ENCODE measurements around the gene ABCB1. TPM values are rescaled to one million over a fixed set of nuclear protein-coding genes. Genes with fewer than 3 reads are reported as not detected.
"Not testable (repeated sequence)": the region's sequence is repeated elsewhere in the genome, so short reads cannot be mapped to it uniquely, and the experiment has no call there.

The ABCB1 gene
- total RNA-seq, 1 donor from 2014 or later, result 3.0 TPM

DNA sequence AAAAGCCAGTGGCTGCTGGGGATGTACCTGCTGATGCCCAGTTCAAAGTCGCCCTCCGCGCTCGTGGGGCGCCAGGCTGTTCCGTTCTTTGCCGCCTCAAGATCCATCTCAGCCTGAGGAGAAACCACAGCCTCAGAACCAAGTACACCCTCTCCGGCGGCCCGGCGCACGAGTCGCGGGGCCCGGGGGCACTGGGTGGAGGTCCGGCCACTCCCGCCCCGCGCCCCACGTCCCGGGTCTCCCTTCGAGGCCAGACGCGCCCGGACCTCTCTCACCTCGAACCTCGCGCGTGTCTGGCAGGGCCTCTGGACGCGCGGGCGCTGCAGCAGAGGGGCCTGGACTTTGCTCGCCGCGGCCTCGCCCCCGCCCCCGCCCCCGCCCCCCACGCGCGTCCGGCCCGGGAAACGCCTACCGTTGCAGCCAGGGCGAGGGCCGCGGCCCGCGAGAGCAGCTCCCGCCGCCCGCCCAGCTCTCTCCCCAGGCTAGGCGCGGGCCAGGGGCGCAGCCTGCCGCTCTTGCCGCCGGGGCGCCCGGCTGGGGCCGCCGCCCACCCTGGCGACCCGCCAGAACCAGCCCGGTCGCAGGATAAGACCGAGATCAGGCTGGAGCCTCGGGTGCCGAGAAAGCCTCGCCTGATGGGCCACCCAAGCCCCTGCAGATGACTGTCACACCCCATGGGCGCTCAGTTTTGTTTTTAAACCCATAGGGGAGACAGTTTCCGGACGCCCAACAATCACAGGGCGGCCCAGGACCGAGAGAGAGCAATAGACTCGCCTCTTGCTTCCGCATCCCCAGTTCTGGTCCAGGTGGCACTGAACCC is 125.1 kb downstream of the ABCB1 start, which contains the start of gene ABCB4:
ABCB4 (minus strand) TSS at position 322 of the 820 bp plus-strand sequence; CDS start at position 107, 215 bp downstream.
- H3K4me3 ChIP-seq (ENCODE audit: low read depth, low read length), result peak within 1 kb of the TSS; percentile 55
- H3K27me3 ChIP-seq (ENCODE audit: control insufficient read depth, insufficient read depth, low read length), result no peaks in the 10 kb centered on the region
- no peak for DNase-seq (ENCODE audit: low read depth)
- TF ChIP-seq CTCF (IDR thresholded peaks at IDR 0.05; ENCODE audit: insufficient read depth, low read length, poor library complexity, severe bottlenecking), result no peak
- H3K36me3 ChIP-seq (ENCODE audit: control insufficient read depth, insufficient read depth, low read length), result no peaks in the 10 kb centered on the region

GRCh38 chr7:87474533-87475358 is 125.9 kb downstream of the ABCB1 start:
- H3K27me3 ChIP-seq (ENCODE audit: control insufficient read depth, insufficient read depth, low read length), result no peaks in the 10 kb centered on the region
- TF ChIP-seq CTCF (IDR thresholded peaks at IDR 0.05; ENCODE audit: insufficient read depth, low read length, poor library complexity, severe bottlenecking), result no peak
- peak overlapping the region; percentile 55 for H3K4me3 ChIP-seq (ENCODE audit: low read depth, low read length)
- no peaks in the 10 kb centered on the region for H3K36me3 ChIP-seq (ENCODE audit: control insufficient read depth, insufficient read depth, low read length)
- peak; percentile 67 for DNase-seq (ENCODE audit: low read depth)

GRCh38 chr7:87473986-87474385 is 126.7 kb downstream of the ABCB1 start:
- TF ChIP-seq CTCF (IDR thresholded peaks at IDR 0.05; ENCODE audit: insufficient read depth, low read length, poor library complexity, severe bottlenecking), result no peak
- Histone ChIP-seq H3K36me3 (ENCODE audit: control insufficient read depth, insufficient read depth, low read length) (no peaks in the 10 kb centered on the region), H3K27me3 (ENCODE audit: control insufficient read depth, insufficient read depth, low read length) (no peaks in the 10 kb centered on the region), H3K4me3 (ENCODE audit: low read depth, low read length) (no peak overlapping the region)
- DNase-seq (ENCODE audit: low read depth), result no peak

DNA sequence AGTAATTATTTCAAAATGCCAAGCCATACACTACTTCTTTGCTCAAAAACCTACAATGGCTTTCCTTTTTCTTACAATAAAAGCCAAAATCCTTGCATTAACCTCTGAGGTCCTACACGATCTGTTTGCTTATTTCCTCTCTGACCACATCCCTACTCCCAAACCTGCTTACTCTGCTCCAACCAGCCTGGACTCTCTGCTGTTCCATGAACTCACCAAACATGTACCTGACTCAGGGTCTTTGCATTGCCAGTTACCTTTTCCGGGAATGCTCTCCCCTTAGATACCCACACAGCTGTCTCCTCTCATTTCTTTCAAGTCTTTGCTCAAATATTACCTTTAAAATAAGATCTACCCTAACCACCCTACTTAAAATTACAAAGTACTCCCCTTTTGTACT is 127.5 kb downstream of the ABCB1 start:
- no peak for DNase-seq (ENCODE audit: low read depth)
- TF ChIP-seq CTCF (IDR thresholded peaks at IDR 0.05; ENCODE audit: insufficient read depth, low read length, poor library complexity, severe bottlenecking), result no peak
- no peaks in the 10 kb centered on the region for H3K36me3 ChIP-seq (ENCODE audit: control insufficient read depth, insufficient read depth, low read length)
- H3K27me3 ChIP-seq (ENCODE audit: control insufficient read depth, insufficient read depth, low read length), result no peaks in the 10 kb centered on the region
- H3K4me3 ChIP-seq (ENCODE audit: low read depth, low read length), result no peak overlapping the region

- TF ChIP-seq CTCF (IDR thresholded peaks at IDR 0.05; ENCODE audit: insufficient read depth, low read length, poor library complexity, severe bottlenecking), result no peak
- no peaks in the 10 kb centered on the region for H3K36me3 ChIP-seq (ENCODE audit: control insufficient read depth, insufficient read depth, low read length)
- DNase-seq (ENCODE audit: low read depth), result no peak
- no peak overlapping the region for H3K4me3 ChIP-seq (ENCODE audit: low read depth, low read length)
- no peaks in the 10 kb centered on the region for H3K27me3 ChIP-seq (ENCODE audit: control insufficient read depth, insufficient read depth, low read length)
These were observed 129.2 kb downstream of the ABCB1 start for GRCh38 chr7:87471473-87471872.

GRCh38 chr7:87469204-87469603 is 131.5 kb downstream of the ABCB1 start:
- DNase-seq (ENCODE audit: low read depth); H3K36me3 ChIP-seq (ENCODE audit: control insufficient read depth, insufficient read depth, low read length); H3K4me3 ChIP-seq (ENCODE audit: low read depth, low read length); H3K27me3 ChIP-seq (ENCODE audit: control insufficient read depth, insufficient read depth, low read length): not testable (repeated sequence)

GRCh38 chr7:87465534-87465880 is 135.2 kb downstream of the ABCB1 start:
- H3K27me3 ChIP-seq (ENCODE audit: control insufficient read depth, insufficient read depth, low read length); H3K4me3 ChIP-seq (ENCODE audit: low read depth, low read length); H3K36me3 ChIP-seq (ENCODE audit: control insufficient read depth, insufficient read depth, low read length); DNase-seq (ENCODE audit: low read depth): not testable (repeated sequence)

DNA sequence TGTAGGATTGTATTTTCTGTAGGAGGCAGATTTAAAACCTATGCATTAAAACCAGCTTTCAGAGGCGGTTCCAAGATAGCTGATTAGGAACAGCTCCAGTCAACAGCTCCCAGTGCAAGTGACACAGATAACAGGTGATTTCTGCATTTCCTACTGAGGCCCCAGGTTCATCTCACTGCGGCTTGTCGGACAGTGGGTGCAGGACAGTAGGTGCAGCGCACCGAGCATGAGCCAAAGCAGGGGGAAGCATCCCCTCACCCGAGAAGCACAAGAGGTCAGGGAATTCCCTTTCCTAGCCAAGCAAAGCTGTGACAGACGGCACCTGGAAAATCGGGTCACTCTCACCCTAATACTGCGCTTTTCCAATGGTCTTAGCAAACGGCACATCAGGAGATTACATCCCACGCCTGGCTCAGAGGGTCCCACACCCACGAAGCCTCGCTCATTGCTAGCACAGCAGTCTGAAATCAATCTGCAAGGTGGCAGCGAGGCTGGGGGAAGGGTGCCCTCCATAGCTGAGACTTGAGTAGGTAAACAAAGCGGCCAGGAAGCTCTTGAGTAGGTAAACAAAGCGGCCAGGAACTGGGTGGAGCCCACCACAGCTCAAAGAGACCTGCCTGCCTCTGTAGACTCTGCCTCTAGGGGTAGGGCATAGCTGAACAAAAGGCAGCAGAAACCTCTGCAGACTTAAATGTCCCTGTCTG is 135.7 kb downstream of the ABCB1 start:
- not testable (repeated sequence) for DNase-seq (ENCODE audit: low read depth); H3K36me3 ChIP-seq (ENCODE audit: control insufficient read depth, insufficient read depth, low read length); H3K27me3 ChIP-seq (ENCODE audit: control insufficient read depth, insufficient read depth, low read length); H3K4me3 ChIP-seq (ENCODE audit: low read depth, low read length)
